ENCODE measurements around the gene SLC19A2. TPM values are rescaled to one million over a fixed set of nuclear protein-coding genes. Genes with fewer than 3 reads are reported as not detected.

Gene SLC19A2
- polyA plus RNA-seq, 1 of the 3 experiments (the other 2 are of a cell fraction) = 3.4 TPM

DNA sequence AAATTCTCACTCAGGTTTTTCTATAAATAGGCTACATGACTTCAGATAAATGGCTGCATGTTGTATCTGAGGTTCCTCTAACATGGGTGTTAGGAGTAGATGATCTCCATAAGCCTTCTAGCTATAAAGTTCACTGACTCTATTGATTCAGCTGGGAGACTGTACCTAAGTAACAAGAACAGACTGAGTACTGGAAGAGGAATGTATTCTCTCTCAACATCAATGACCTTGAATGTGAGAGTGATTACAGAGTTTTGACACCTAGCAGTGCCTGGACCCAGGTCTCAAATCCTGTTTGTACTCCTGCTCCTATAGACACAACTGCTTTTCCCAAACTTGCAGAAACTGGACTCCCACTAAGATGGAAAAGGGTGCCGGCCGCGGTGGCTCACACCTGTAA, 8.6 kb upstream of the SLC19A2 start (continued):
- TF ChIP-seq, protein P1, sequence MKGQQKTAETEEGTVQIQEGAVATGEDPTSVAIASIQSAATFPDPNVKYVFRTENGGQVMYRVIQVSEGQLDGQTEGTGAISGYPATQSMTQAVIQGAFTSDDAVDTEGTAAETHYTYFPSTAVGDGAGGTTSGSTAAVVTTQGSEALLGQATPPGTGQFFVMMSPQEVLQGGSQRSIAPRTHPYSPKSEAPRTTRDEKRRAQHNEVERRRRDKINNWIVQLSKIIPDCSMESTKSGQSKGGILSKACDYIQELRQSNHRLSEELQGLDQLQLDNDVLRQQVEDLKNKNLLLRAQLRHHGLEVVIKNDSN (IDR thresholded peaks at IDR 0.05; ENCODE audit: borderline replicate concordance, low read depth) = no peak
- TF ChIP-seq, protein P2, sequence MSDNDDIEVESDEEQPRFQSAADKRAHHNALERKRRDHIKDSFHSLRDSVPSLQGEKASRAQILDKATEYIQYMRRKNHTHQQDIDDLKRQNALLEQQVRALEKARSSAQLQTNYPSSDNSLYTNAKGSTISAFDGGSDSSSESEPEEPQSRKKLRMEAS (IDR thresholded peaks at IDR 0.05; ENCODE audit: low read depth) = no peak
- TF ChIP-seq FOSL2 (IDR thresholded peaks at IDR 0.05; ENCODE audit: borderline replicate concordance, low read depth) = no peak
- no peak for TF ChIP-seq MEF2A (IDR thresholded peaks at IDR 0.05; ENCODE audit: borderline replicate concordance, low read depth)

DNA sequence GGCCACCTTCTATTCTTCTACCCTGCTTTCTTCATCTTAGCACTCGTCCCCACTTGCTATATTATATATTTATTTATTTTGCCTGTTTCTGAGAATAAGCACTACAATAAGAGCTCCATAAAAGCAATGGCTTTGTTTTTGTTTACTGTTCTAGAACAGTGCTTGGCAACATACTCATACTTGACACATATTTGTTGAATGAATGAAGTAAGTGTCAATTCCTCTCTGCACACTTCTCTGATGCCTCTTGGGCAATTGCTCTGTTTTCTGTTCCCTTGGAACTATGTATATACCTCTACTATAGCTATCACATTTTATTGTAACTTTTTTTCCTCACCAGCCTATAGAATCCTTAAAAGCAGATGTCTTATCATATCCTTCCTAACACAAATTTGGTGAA, 7.5 kb upstream of the SLC19A2 start:
- H2AFZ ChIP-seq (ENCODE audit: low read depth) = no peak overlapping the region
- no peaks in the 10 kb centered on the region; a peak in 1 of 4 replicates for H3K4me1 ChIP-seq (ENCODE audit: control insufficient read depth in 1 of 2, insufficient read depth in 2 of 2, low read depth in 1 of 2, low read length in 1 of 2)
- DNase-seq = no peak
- TF ChIP-seq GABPA (IDR thresholded peaks at IDR 0.05; ENCODE audit: low read depth) (no peak), TEAD4 (IDR thresholded peaks at IDR 0.05; ENCODE audit: borderline replicate concordance, insufficient read depth) (no peak), SIN3A (IDR thresholded peaks at IDR 0.05; ENCODE audit: borderline replicate concordance, low read depth, low read length) (no peak), EZH2phosphoT487 (IDR thresholded peaks at IDR 0.05; ENCODE audit: borderline replicate concordance, low read depth) (no peak), FOXJ3 (CRISPR knock-in tag; IDR thresholded peaks at IDR 0.05) (no peak), MXI1 (IDR thresholded peaks at IDR 0.05; ENCODE audit: low read depth, low read length) (no peak), JUND (IDR thresholded peaks at IDR 0.05) (no peak), RXRA (IDR thresholded peaks at IDR 0.05; ENCODE audit: borderline replicate concordance, low read depth) (no peak), FOXM1 (IDR thresholded peaks at IDR 0.05; ENCODE audit: low read depth) (no peak), EP300 (IDR thresholded peaks at IDR 0.05; ENCODE audit: borderline replicate concordance in 1 of 2, low read depth in 1 of 2, low read length in 1 of 2) (no peak)
- TF ChIP-seq, protein P3, sequence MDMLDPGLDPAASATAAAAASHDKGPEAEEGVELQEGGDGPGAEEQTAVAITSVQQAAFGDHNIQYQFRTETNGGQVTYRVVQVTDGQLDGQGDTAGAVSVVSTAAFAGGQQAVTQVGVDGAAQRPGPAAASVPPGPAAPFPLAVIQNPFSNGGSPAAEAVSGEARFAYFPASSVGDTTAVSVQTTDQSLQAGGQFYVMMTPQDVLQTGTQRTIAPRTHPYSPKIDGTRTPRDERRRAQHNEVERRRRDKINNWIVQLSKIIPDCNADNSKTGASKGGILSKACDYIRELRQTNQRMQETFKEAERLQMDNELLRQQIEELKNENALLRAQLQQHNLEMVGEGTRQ (IDR thresholded peaks at IDR 0.05; ENCODE audit: borderline replicate concordance, low read depth, low read length) = no peak
- TF ChIP-seq, protein P4, sequence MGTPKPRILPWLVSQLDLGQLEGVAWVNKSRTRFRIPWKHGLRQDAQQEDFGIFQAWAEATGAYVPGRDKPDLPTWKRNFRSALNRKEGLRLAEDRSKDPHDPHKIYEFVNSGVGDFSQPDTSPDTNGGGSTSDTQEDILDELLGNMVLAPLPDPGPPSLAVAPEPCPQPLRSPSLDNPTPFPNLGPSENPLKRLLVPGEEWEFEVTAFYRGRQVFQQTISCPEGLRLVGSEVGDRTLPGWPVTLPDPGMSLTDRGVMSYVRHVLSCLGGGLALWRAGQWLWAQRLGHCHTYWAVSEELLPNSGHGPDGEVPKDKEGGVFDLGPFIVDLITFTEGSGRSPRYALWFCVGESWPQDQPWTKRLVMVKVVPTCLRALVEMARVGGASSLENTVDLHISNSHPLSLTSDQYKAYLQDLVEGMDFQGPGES (IDR thresholded peaks at IDR 0.05; ENCODE audit: low read depth, low read length) = no peak
- H3K79me2 ChIP-seq (ENCODE audit: insufficient read depth) = no peaks in the 10 kb centered on the region
- no peaks in the 10 kb centered on the region for H3K27me3 ChIP-seq (ENCODE audit: insufficient read depth)
- no peaks in the 10 kb centered on the region for H4K20me1 ChIP-seq (ENCODE audit: insufficient read depth)
- H3K9ac ChIP-seq = no peak overlapping the region
- 54% methylated on average over 1 of the region's 1 CpG for WGBS (ENCODE audit: low lambda C conversion rate)
- H3K4me3 ChIP-seq (ENCODE audit: low read depth in 2 of 2, low read length in 1 of 2) = no peak overlapping the region
- H3K4me2 ChIP-seq = no peak overlapping the region
- ChIA-PET CTCF (interaction anchor here (1.1 kb wide), 1 partner anchor 53 kb away, joined by 3 read pairs; no protein-coding TSS in a partner anchor), POLR2A (no interaction called here)
- H3K9me3 ChIP-seq = no peaks in the 10 kb centered on the region
- H3K27ac ChIP-seq (ENCODE audit: low read depth in 2 of 2, low read length in 1 of 2) = no peak overlapping the region
- no peaks in the 10 kb centered on the region for H3K9me2 ChIP-seq
- no peaks in the 10 kb centered on the region for H3F3A ChIP-seq (replicated peaks; ENCODE audit: insufficient read depth)
- H3K36me3 ChIP-seq (replicated peaks in 1 of 2; ENCODE audit: control insufficient read depth in 1 of 2, insufficient read depth in 2 of 2, low read length in 1 of 2) = no peaks in the 10 kb centered on the region

Data from SK-N-SH (cell line).